Glomerular visceral epithelial cell (primary cell): ENCODE results near the gene PYGO1.
A peak's percentile ranks its signal among the peaks of the same experiment; 100 is the strongest.
"Not testable (repeated sequence)": the region's sequence is repeated elsewhere in the genome, so short reads cannot be mapped to it uniquely, and the experiment has no call there.

Experiments used
- DNase-seq: peaks from one replicate; pipeline ENCODE4 v3.0.0-alpha.2; 2016; ENCODE audit errors: extremely low spot score

The PYGO1 gene, protein sequence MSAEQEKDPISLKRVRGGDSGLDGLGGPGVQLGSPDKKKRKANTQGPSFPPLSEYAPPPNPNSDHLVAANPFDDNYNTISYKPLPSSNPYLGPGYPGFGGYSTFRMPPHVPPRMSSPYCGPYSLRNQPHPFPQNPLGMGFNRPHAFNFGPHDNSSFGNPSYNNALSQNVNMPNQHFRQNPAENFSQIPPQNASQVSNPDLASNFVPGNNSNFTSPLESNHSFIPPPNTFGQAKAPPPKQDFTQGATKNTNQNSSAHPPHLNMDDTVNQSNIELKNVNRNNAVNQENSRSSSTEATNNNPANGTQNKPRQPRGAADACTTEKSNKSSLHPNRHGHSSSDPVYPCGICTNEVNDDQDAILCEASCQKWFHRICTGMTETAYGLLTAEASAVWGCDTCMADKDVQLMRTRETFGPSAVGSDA

GRCh38 chr15:55588070-55588814 lies at the start of gene PYGO1:
TSS of gene PYGO1 (minus strand) at chr15:55588345. CDS start at chr15:55587883, 462 bp downstream.
- peak; percentile 72 for DNase-seq

DNA sequence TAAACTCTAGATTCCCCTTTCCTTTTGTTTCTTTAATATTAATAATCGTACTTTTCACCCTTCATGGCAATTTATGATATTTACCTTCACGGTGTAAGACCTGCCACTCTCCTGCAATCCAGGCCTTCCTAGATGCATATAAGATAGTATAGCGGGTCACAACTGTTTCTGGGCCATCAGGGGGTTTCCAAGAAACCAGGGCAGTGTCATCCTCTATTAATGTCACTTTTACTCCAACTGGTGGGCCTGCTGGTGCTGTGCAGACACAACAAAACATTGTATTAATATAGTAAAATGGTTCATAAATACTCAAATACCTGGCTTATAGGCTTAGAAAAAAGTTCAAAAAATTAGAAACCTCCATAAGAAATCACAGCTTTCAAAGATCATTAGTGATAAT lies 48.9 kb upstream of the PYGO1 start:
- DNase-seq = no peak

DNA sequence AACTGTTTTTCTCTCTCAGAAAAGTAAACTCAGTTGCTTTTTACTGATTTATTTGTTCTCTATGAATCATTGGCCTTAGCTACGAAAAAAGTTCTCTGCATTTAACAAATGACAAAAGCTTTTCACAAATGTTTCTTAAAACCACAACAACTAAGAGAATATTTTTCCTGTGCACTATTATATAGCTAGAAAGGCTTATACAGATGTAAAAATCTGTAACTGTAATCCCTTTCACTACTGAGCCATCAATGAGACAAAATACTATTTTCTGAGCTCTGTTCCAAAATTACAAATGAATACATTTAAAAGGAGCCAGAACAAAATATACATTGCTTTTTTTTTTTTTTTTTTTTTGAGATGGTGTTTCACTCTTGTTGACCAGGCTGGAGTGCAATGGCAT lies 45.6 kb upstream of the PYGO1 start:
- DNase-seq = no peak

DNA sequence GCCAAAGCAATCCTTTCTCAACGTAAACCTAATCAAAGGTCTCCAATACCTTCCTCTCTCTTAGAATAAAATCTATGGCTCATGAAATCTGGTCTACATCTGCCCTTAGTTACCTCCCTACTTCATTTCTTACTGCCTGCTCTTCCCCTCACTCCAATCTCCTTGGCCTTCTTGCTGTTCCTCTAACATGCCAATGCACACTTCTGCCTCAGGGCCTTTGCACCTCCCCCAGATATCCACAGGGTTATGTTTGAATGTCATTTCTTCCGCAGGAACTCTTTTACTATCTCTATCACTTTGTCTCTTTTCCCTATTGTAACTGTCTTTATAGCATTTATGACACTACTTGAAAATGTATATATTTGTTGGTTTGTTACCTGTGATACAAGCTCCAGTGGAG lies 44.3 kb upstream of the PYGO1 start:
- DNase-seq = no peak

DNA sequence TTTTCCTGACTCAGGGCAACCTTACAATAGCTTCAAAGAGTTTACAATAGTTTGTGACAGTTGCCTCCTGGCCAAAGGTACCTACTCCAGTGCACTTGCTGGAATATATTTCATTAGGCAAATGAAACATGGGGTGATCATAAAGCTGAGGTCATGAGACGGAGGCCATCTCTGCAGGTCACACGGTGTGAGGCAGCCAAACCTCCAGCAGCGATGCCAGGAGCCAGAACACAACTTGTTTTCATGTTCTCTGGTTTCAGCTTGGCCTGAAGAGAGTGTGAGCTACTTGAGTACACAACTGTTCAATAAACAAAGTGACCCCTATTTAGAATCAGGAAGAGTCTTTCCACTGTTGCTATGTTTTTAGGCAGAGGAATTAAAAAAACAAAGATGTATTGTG lies 42.7 kb upstream of the PYGO1 start:
- no peak for DNase-seq

GRCh38 chr15:55628369-55628730 lies 40.2 kb upstream of the PYGO1 start:
- no peak for DNase-seq

DNA sequence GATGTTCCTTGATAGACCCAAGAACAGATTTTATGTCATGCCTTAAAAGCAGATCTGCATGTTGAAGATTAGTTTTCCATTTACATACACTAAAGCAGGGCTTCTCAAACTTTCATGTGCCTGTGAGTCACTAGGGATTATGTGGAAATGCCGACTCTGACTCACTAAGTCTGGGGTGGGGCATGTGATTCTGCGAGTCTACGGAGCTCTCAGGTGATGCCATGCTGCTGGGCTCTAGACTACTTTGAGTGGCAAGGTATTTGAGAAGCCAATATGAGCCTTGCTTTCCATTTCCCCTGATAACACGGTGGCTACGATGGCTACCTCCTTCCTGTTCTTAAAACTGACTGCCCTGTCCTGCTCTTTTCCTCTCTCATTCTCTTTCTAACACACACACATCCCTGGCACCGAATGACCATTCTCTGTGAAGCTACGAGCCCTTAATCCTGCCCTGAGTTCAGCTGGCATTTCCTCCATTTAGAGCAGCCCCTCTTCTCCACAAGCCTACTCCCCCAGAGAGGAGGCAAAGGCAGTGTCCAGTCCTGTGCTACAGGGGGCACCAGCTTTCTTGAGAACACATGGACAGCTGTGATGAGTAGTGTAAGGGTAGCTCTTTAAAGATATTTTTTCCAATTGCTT lies 39.7 kb upstream of the PYGO1 start:
- DNase-seq = peak; percentile 78

DNA sequence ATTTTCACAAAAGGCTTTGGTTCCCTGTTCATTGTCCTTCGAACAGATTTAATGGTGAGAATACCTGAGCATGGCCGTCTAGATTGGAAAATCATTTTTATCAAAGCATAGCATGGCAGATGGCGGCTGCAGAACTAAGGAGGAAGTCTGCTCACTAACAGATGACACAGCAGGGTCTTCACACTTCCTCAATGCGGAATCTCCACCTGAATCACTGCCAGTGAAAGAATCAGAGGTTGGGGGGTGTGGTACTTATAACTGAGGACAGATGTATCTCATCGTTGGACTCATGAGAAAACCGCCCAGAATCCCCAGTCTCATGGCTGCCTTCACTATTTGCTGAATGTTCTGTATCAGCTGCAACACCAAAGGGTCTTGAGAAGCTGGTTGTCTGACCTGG lies 31.6 kb upstream of the PYGO1 start:
- DNase-seq = no peak

GRCh38 chr15:55618387-55618786 lies 30.2 kb upstream of the PYGO1 start:
- DNase-seq = no peak

GRCh38 chr15:55615445-55615844 lies 27.3 kb upstream of the PYGO1 start:
- DNase-seq = no peak

- no peak for DNase-seq
Observed at GRCh38 chr15:55613727-55614126, 25.6 kb upstream of the PYGO1 start.

- DNase-seq = no peak
Observed at GRCh38 chr15:55606214-55606613, 18.1 kb upstream of the PYGO1 start.

- no peak for DNase-seq
Observed at GRCh38 chr15:55601374-55601773, 13.2 kb upstream of the PYGO1 start.

GRCh38 chr15:55599439-55599838 lies 11.3 kb upstream of the PYGO1 start:
- DNase-seq = no peak

DNA sequence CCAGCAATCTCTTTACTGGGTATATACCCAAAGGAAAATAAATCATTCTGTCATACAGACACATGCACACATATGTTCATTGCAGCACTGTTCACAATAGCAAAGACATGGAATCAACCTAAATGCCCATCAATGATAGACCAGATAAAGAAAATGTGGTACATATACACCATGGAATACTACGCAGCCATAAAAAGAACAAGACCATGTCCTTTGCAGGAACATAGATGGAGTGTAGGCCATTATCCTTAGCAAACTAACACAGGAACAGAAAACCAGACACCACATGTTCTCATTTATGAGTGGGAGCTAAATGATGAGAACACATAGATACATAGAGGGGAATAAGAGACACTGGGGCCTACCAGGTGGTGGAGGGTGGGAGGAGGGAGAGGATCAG lies 4.9 kb upstream of the PYGO1 start:
- not testable (repeated sequence) for DNase-seq

GRCh38 chr15:55590788-55591187 lies 2.6 kb upstream of the PYGO1 start:
- DNase-seq = no peak

DNA sequence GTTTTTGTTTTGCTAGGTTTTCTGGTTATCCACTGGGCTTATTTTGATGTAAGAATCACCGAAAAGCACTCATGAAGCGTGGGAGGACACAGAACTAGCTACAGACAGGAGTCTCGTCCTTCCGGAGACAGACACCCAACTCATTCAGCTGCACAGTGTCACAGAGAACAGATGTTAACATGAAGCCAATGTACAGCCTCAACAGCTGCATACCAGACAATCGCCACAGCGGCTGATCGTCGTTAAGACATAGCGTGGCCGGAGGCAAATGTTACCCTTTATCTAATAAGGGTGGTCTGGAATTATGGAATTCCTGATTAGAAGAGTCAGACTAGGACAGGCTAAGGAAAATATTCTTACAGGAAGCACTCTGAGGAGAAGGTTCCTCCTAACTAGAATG lies 1.1 kb upstream of the PYGO1 start:
- DNase-seq = no peak

GRCh38 chr15:55588815-55589115 lies 620 bp upstream of the PYGO1 start:
- DNase-seq = no peak

GRCh38 chr15:55587321-55588069 lies 650 bp downstream of the PYGO1 start:
- peak; percentile 64 for DNase-seq

DNA sequence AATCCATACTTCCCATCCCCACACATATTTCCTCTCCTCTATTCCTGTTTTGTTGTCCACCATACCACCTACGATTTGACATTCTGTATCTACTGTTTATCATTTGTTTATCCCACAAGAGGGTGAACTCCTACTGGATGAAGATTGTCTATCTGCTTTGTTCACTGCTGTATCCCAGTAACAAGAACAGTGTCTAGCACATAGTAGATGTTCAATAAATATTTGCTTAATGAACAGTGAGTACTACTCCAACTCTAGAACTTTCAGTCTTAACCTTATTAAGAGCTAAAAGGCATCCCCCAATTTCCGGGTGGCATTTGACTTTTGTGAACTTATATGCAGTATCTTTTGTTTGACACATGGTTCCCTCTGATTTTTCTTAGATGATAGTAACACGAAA lies 1.3 kb downstream of the PYGO1 start:
- peak; percentile 2 for DNase-seq

GRCh38 chr15:55576943-55577342 lies 11.2 kb downstream of the PYGO1 start:
- no peak for DNase-seq

- no peak for DNase-seq
Observed at GRCh38 chr15:55574096-55574495, 14.0 kb downstream of the PYGO1 start.
